Uterus (tissue), 2 donors: ENCODE data around the gene MT1M.

Source experiments
- POLR2A ChIP-seq, 2 donors: fragments of 450-650 bp; IDR thresholded peaks; one replicate each; pipeline ENCODE4 v1.6.1; 2016; ENCODE audit warnings: antibody characterized with exemption in 2 of 2, mild to moderate bottlenecking in 1 of 2, moderate library complexity in 1 of 2
- TF ChIP-seq, protein P1 (sequence below), 4 experiments: fragments of 200-600 bp in 2 of 4; fragments of 450-650 bp in 2 of 4; sonication (generic) in 2 of 4; IDR thresholded peaks; one replicate each; pipeline ENCODE4 v1.5.1; 2016 to 2019; ENCODE audit warnings: antibody characterized with exemption in 4 of 4, mild to moderate bottlenecking in 2 of 4, moderate library complexity in 1 of 4

DNA sequence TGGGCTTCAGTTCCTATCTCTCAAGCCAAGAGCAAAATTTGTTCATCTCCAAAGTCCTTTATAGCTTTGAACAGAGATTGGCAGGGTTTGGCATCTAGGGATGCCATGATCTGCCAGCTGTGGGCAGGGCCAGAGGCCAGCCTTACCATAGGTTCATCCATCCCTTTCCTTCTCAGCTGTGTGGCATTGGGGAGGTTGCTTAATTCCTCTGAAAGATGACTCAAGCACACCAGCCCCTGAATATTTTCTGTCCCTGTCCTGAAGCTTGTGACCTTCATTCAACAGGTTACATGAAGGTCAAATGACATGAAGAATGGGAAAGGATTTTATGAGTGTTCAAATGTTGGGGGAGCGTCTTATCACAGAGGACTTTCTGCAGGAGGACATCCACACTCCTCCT, 32.0 kb downstream of the MT1M start:
- TF ChIP-seq, protein P1, sequence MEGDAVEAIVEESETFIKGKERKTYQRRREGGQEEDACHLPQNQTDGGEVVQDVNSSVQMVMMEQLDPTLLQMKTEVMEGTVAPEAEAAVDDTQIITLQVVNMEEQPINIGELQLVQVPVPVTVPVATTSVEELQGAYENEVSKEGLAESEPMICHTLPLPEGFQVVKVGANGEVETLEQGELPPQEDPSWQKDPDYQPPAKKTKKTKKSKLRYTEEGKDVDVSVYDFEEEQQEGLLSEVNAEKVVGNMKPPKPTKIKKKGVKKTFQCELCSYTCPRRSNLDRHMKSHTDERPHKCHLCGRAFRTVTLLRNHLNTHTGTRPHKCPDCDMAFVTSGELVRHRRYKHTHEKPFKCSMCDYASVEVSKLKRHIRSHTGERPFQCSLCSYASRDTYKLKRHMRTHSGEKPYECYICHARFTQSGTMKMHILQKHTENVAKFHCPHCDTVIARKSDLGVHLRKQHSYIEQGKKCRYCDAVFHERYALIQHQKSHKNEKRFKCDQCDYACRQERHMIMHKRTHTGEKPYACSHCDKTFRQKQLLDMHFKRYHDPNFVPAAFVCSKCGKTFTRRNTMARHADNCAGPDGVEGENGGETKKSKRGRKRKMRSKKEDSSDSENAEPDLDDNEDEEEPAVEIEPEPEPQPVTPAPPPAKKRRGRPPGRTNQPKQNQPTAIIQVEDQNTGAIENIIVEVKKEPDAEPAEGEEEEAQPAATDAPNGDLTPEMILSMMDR (IDR thresholded peaks at IDR 0.05), result no peak
- no peak for TF ChIP-seq POLR2A (IDR thresholded peaks at IDR 0.05)
